ENCODE measurements around the gene LCMT2. TPM values are rescaled to one million over a fixed set of nuclear protein-coding genes. Genes with fewer than 3 reads are reported as not detected.

The LCMT2 gene
- polyA plus RNA-seq, 1 donor (not counting 4 experiments of a cell fraction or from before 2014, with no cell fraction given), result 14.0 TPM

DNA sequence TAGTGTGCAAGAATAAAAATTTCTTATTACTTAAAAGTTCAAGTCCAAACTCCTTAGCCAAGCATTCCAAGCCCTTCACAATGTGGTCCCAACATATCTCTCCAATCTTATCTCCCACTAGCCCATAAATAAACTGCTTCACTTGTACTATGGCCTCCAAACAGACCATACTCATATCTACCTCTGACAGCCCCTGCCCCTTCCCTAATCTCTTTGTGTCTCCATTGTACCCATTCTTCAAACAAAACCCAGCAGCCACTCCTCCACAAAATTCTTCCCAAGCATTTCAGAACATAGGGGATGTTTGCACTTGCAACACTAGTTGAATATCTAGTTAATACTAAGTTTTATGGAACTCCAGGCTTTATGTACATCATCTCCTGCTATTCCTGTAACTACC, 30.5 kb downstream of the LCMT2 start:
- Histone ChIP-seq H2AFZ (ENCODE audit: control insufficient read depth, low read length) (no peak overlapping the region), H4K20me1 (ENCODE audit: control insufficient read depth, extremely low read depth, insufficient read depth, low read length) (no peaks in the 10 kb centered on the region), H3K36me3 (ENCODE audit: control insufficient read depth in 2 of 2, extremely low read depth in 1 of 2, insufficient read depth in 2 of 2, low read length in 2 of 2) (no peaks in the 10 kb centered on the region), H3K4me1 (ENCODE audit: control insufficient read depth, extremely low read depth, insufficient read depth, low read length) (no peaks in the 10 kb centered on the region), H3K4me3 (ENCODE audit: control insufficient read depth in 2 of 3, extremely low read depth in 1 of 3, insufficient read depth in 2 of 3, low read depth in 1 of 3, low read length in 3 of 3) (no peak overlapping the region), H3K4me2 (ENCODE audit: control insufficient read depth, extremely low read depth, insufficient read depth, low read depth, low read length) (no peak overlapping the region), H3K79me2 (ENCODE audit: control insufficient read depth, insufficient read depth, low read length) (no peaks in the 10 kb centered on the region), H3K27ac (ENCODE audit: control insufficient read depth, insufficient read depth, low read length) (no peak overlapping the region), H3K9me1 (ENCODE audit: control insufficient read depth, extremely low read depth, insufficient read depth, low read length) (no peaks in the 10 kb centered on the region), H3K9me3 (ENCODE audit: control insufficient read depth, low read depth, low read length) (no peaks in the 10 kb centered on the region), H3K9ac (ENCODE audit: control insufficient read depth, extremely low read depth, insufficient read depth, low read length) (no peak overlapping the region), H3K27me3 (ENCODE audit: control insufficient read depth, extremely low read depth, insufficient read depth, low read length) (peaks cover 8% of the 10 kb centered on the region)
- no peak for TF ChIP-seq EZH2 (IDR thresholded peaks at IDR 0.05; ENCODE audit: low read length)
- TF ChIP-seq, protein P1, sequence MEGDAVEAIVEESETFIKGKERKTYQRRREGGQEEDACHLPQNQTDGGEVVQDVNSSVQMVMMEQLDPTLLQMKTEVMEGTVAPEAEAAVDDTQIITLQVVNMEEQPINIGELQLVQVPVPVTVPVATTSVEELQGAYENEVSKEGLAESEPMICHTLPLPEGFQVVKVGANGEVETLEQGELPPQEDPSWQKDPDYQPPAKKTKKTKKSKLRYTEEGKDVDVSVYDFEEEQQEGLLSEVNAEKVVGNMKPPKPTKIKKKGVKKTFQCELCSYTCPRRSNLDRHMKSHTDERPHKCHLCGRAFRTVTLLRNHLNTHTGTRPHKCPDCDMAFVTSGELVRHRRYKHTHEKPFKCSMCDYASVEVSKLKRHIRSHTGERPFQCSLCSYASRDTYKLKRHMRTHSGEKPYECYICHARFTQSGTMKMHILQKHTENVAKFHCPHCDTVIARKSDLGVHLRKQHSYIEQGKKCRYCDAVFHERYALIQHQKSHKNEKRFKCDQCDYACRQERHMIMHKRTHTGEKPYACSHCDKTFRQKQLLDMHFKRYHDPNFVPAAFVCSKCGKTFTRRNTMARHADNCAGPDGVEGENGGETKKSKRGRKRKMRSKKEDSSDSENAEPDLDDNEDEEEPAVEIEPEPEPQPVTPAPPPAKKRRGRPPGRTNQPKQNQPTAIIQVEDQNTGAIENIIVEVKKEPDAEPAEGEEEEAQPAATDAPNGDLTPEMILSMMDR (optimal IDR thresholded peaks at IDR 0.05 in 1 of 3, IDR thresholded peaks at IDR 0.05 in 1 of 3, conservative IDR thresholded peaks at IDR 0.05 in 1 of 3; ENCODE audit: extremely low read depth in 1 of 3, insufficient read depth in 2 of 3, low read length in 3 of 3), result no peak
- dilution Hi-C loops (cut with MboI; ENCODE audit: extremely low pct_ligation_motif_present, low sequenced_read_pairs), result no loop called here
- DNase-seq (ENCODE audit: low read depth, low spot score) (no peak), FAIRE-seq (no peak)

DNA sequence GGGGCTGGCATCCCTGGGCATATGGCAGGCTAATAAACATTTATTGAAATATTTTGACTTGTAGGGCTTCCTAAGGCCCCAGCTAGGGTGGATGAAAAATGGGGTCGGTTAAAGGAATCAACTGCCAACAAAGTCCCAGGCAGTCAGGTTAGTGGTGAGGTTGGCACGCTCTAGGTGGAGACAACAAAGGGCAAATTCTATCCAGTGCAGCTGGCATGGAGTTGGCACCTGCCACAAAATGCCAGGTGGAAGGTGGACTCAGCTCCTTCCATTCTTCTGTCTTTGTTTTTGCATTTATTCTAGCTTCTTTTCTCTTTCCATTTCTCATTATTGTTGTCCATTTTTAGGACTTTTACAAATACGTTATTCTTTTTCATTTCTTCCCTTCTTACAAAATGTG, 31.0 kb downstream of the LCMT2 start:
- Histone ChIP-seq H4K20me1 (ENCODE audit: control insufficient read depth, extremely low read depth, insufficient read depth, low read length) (no peaks in the 10 kb centered on the region), H3K4me2 (ENCODE audit: control insufficient read depth, extremely low read depth, insufficient read depth, low read depth, low read length) (no peak overlapping the region), H3K9ac (ENCODE audit: control insufficient read depth, extremely low read depth, insufficient read depth, low read length) (no peak overlapping the region), H2AFZ (ENCODE audit: control insufficient read depth, low read length) (no peak overlapping the region), H3K4me1 (ENCODE audit: control insufficient read depth, extremely low read depth, insufficient read depth, low read length) (no peaks in the 10 kb centered on the region), H3K27ac (ENCODE audit: control insufficient read depth, insufficient read depth, low read length) (no peak overlapping the region), H3K9me1 (ENCODE audit: control insufficient read depth, extremely low read depth, insufficient read depth, low read length) (no peaks in the 10 kb centered on the region), H3K36me3 (ENCODE audit: control insufficient read depth in 2 of 2, extremely low read depth in 1 of 2, insufficient read depth in 2 of 2, low read length in 2 of 2) (no peaks in the 10 kb centered on the region), H3K27me3 (ENCODE audit: control insufficient read depth, extremely low read depth, insufficient read depth, low read length) (peaks cover 12% of the 10 kb centered on the region), H3K9me3 (ENCODE audit: control insufficient read depth, low read depth, low read length) (no peaks in the 10 kb centered on the region), H3K79me2 (ENCODE audit: control insufficient read depth, insufficient read depth, low read length) (no peaks in the 10 kb centered on the region), H3K4me3 (ENCODE audit: control insufficient read depth in 2 of 3, extremely low read depth in 1 of 3, insufficient read depth in 2 of 3, low read depth in 1 of 3, low read length in 3 of 3) (no peak overlapping the region)
- TF ChIP-seq EZH2 (IDR thresholded peaks at IDR 0.05; ENCODE audit: low read length), result no peak
- TF ChIP-seq, protein P1 (optimal IDR thresholded peaks at IDR 0.05 in 1 of 3, IDR thresholded peaks at IDR 0.05 in 1 of 3, conservative IDR thresholded peaks at IDR 0.05 in 1 of 3; ENCODE audit: extremely low read depth in 1 of 3, insufficient read depth in 2 of 3, low read length in 3 of 3), result no peak
- dilution Hi-C loops (cut with MboI; ENCODE audit: extremely low pct_ligation_motif_present, low sequenced_read_pairs), result no loop called here
- FAIRE-seq, result no peak
- no peak for DNase-seq (ENCODE audit: low read depth, low spot score)

All from keratinocyte (primary cell).